ENCODE results near the gene PRR36. TPM values are rescaled to one million over a fixed set of nuclear protein-coding genes. Genes with fewer than 3 reads are reported as not detected.

The PRR36 gene
- total RNA-seq, 1 experiment from 2014 or later = 21.9 TPM

- no peak for TF ChIP-seq HMGA2 (CRISPR knock-in tag; IDR thresholded peaks at IDR 0.05)
- peak; percentile 82 for TF ChIP-seq PRDM15 (CRISPR knock-in tag; IDR thresholded peaks at IDR 0.05)
- no peak for TF ChIP-seq CREM (CRISPR knock-in tag; IDR thresholded peaks at IDR 0.05)
- TF ChIP-seq AFF4 (CRISPR knock-in tag; IDR thresholded peaks at IDR 0.05; ENCODE audit: borderline replicate concordance) = no peak
- no peak for TF ChIP-seq NFE2L1 (CRISPR knock-in tag; IDR thresholded peaks at IDR 0.05)
- no peak for TF ChIP-seq GTF2I (CRISPR knock-in tag; conservative IDR thresholded peaks at IDR 0.05)
- no peak for TF ChIP-seq TEAD4 (CRISPR knock-in tag; IDR thresholded peaks at IDR 0.05)
- no peak for TF ChIP-seq NFATC4 (CRISPR knock-in tag; IDR thresholded peaks at IDR 0.05)
- TF ChIP-seq ZNF263 (CRISPR knock-in tag; IDR thresholded peaks at IDR 0.05; ENCODE audit: low read depth) = no peak
- TF ChIP-seq CTCF (IDR thresholded peaks at IDR 0.05) = no peak
- TF ChIP-seq NR3C1 (CRISPR knock-in tag; conservative IDR thresholded peaks at IDR 0.05; ENCODE audit: low read depth) = 0 out of 2 replicates have a peak, but pooled peaks have one; percentile 1
- TF ChIP-seq ESRRA (CRISPR knock-in tag; IDR thresholded peaks at IDR 0.05; ENCODE audit: borderline replicate concordance) = no peak
- TF ChIP-seq AR (CRISPR knock-in tag; IDR thresholded peaks at IDR 0.05) = no peak
- H3K9me3 Mint-ChIP-seq = no peaks in the 10 kb centered on the region
- H3K27me3 Mint-ChIP-seq (ENCODE audit: low read depth) = peaks cover 41% of the 10 kb centered on the region
- peak; percentile 25 for ATAC-seq
- H3K4me3 Mint-ChIP-seq = peak overlapping the region; percentile 75
- CTCF ChIA-PET = interaction anchor here (0.6 to 7.2 kb wide), 26 partner anchors 9 to 470 kb away, joined by 3 to 92 read pairs (median 8); partner anchors contain the start of genes LRRC8E, MAP2K7, RAB11B and TIMM44
- peaks cover 5% of the 10 kb centered on the region for H3K4me1 Mint-ChIP-seq
- no peaks in the 10 kb centered on the region for H3K36me3 Mint-ChIP-seq
- peak; percentile 99 for DNase-seq (ENCODE audit: low spot score)
- H3K27ac Mint-ChIP-seq = 0 out of 2 replicates have a peak overlapping the region, but pooled peaks have one; percentile 71
- POLR2A ChIA-PET = interaction anchor here (0.9 to 2.0 kb wide), 5 partner anchors 23 to 289 kb away, joined by 3 to 6 read pairs (median 4); partner anchors contain the start of genes CERS4 and TIMM44
These were observed 46.5 kb upstream of the PRR36 start for GRCh38 chr19:7920519-7921301.
